DMS53 treated with DMSO at 0.1 percent for 48 hours (cell line): ENCODE results near the gene ZFC3H1.
A peak's percentile ranks its signal among the peaks of the same experiment; 100 is the strongest.

Experiments used
- DNase-seq: peaks from one replicate; lab custom pipeline; 2025; ENCODE audit not compliant: unreplicated experiment; lab: John Stamatoyannopoulos, UW

Gene ZFC3H1

GRCh38 chr12:71685312-71685906 lies 21.8 kb upstream of the ZFC3H1 start:
- DNase-seq = no peak

DNA sequence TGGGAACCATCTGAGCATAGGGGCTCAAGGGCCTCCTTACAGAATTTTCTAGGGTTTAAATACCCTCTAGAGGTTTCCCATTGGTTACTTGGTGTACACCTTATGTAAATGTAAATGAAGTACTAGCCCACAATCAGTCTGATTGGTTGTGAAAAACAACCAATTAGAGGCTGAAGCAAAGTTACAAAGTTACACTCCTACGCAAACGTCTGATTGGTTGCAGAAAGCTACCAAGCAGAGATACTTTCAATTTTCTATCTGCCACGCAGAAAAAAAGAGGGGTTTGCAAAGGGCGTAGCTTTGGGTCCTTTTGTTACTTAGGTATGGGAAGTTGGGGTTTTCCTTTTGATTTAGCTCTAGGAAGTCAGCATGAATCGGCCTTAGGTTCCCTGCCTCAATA lies 20.4 kb upstream of the ZFC3H1 start:
- DNase-seq = no peak

DNA sequence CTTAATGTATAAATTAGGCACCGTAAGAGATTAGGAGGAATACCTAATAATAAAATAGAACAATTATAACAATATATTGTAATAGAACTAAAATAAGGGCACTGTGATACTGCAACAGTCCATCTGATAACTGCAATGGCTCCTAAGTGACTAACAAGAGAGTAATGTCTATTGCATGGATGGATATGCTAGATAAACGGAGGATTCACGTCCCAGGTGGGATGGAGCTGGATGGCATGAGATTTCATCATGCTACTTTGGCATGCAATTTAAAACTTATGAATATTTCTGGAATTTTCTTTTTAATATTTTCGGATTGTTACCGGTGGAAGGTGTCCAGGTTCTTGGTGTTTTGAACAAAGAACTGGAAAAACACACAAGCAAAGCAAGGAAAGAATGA lies 20.0 kb upstream of the ZFC3H1 start:
- DNase-seq = no peak

GRCh38 chr12:71682466-71682865 lies 18.8 kb upstream of the ZFC3H1 start:
- peak; percentile 80 for DNase-seq

DNA sequence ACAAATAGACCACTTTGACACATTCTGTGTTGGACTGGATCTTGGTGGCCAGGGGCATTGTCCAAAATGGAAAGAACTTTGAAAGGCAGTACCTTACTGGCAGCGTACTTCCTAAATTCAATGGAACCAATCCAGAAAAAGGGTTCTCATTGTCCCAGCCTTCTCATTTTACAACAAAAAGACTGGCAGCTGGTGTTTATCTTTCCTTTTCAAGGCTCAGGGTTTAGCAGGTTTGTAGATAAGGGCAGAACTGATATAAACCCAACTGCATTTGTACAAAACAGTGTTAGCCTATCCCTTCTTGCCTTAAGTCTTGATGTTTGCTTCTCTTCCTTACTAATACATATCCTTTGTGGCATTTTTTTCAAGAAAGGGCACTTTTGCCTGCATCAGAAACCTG lies 8.2 kb upstream of the ZFC3H1 start:
- no peak for DNase-seq

DNA sequence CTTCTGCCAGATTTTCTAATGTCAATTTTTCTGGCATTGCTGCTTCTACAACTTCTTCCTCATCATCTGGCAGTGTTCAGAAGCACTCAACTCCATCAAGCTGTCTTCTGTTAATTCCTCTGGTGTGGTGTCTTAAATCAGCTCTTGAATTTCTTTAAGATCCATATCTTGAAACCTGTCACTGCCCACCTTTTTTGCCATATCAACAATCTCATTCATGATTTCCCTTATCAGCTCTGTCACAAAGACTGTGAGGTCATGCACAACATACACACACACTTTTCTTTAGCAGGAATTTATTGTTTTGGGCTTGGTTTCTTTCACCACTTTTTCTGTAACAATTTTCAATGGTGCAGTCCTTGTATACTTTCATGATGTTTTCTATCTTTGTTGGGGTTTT lies 7.7 kb upstream of the ZFC3H1 start:
- no peak for DNase-seq

DNA sequence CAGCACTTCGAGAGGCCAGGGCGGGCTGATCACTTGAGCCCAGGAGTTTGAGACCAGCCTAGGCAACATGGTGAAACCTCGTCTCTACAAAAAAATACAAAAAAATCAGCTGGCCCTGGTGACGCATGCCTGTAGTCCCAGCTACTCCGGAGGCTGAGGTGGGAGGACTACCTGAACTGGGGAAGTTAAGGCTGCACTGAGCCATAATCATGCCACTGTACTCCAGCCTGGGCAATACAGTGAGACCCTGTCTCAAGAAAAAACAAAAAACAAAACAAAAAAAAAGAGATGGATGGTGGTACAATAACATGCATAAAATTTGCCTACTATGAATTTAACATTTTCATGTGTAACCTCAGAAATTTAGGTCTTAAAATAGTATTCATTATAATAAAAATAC lies 2.6 kb upstream of the ZFC3H1 start:
- DNase-seq = no peak

DNA sequence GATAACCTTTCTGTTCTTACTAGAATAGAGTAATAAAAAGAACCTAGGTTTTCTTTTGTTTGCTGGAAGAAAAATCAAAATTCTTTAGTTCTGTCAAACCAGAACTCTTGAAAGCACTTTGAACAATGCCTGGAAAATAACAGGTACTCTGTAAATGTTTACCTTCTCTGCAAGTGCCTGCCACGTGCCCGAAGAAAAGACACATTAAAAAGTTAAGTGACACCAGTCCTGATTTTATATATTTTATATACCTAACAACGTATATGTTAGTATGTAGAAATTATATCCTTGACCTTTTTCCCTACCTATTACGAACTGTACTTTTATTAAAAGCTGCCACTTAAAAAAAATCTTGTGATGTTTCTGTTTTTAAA lies 1.4 kb upstream of the ZFC3H1 start:
- DNase-seq = no peak

- DNase-seq = no peak
Observed at GRCh38 chr12:71664411-71665089, 902 bp upstream of the ZFC3H1 start.

GRCh38 chr12:71662849-71663560 lies 643 bp downstream of the ZFC3H1 start:
- DNase-seq = peak; percentile 47

GRCh38 chr12:71661977-71662530 lies 1.6 kb downstream of the ZFC3H1 start:
- DNase-seq = no peak

GRCh38 chr12:71656740-71657139 lies 6.9 kb downstream of the ZFC3H1 start:
- DNase-seq = no peak

- DNase-seq = no peak
Observed at GRCh38 chr12:71655907-71656306, 7.7 kb downstream of the ZFC3H1 start.

DNA sequence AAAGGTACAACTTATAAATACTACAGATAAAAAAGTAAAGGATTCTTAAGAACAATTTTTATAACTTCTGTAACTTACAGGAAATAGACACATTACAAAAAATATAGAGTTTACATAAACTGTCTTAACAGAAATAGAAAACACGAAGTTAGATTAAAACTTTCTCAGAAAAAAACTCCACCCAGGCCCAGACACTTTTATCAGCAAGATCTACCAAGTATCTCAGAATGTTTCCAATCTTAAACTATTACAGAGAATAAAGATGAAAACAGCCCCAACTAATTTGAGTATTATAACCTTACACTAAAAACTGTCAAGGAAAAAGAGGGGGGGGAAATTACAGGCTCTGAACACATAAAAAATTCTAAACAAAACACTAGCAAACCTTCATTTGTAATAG lies 8.2 kb downstream of the ZFC3H1 start:
- DNase-seq = no peak

DNA sequence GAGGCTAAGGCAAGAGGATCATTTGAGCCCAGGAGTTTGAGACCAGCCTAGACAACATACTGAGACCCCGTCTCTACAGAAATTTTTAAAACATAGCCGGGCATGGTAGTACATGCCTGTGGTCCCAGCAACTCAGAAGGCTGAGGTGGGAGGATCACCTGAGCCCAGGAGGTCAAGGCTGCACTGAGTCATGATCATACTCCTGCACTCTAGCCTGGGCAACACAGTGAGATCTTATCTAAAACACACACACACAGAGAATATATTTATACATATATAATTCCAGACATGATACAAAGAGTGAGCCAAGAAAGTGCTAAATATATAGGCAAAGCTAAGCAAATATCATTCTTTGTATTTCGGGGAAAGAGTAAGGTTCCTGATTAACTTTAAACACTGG lies 9.4 kb downstream of the ZFC3H1 start:
- DNase-seq = no peak

DNA sequence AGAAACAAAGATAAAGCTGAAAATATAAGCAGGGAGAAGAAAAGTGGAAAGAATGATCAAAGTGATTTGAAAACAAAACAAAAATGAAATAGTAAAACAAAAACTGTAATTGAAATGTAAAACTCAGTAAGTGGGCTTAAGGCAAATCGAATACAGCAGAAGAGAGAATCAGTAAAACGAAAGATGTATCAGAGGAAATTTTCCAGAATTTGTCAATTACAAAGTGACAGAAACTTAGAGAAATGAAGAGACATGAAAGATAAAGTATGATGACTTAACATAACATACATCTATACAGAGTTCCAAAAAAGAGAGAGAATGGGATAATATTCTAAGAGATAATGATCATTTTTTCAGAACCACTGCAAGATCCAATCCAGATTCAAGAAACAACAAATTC lies 10.5 kb downstream of the ZFC3H1 start:
- DNase-seq = no peak

DNA sequence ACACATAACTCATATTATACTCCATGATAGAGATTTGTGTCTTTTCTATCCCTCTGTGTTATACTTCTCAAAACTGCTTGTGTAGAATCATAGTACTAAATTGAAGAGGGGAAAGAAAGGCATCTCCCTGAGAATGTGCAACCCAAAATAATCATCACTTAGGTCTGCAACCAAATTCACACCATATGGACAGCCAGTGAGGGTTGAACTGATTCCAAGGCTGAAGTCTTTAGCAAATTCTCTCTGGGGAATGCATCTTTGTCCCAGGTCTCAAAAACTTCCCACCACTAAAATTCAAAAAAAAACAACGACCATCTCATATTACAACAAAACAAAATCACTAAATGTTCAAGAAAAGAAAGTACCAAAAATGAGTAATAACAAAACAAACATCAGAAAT lies 11.0 kb downstream of the ZFC3H1 start:
- no peak for DNase-seq

- no peak for DNase-seq
Observed at GRCh38 chr12:71649401-71649800, 14.2 kb downstream of the ZFC3H1 start.

DNA sequence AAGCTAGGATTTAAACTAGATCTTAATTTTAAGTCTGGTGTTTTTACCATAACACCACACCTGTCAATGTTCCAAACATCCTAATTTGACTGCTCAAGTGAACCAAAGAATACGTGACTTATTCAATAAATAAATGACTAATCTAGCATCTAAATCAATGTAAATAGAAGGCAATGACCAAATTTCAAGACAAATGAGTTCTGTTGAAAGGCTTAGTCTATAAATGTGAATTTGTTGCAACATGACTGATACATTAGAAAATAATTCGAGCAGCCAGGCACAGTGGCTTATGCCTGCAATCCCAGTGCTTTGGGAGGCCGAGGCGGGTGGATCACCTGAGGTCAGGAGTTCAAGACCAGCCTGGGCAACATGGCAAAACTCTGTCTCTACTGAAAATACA lies 15.1 kb downstream of the ZFC3H1 start:
- no peak for DNase-seq

DNA sequence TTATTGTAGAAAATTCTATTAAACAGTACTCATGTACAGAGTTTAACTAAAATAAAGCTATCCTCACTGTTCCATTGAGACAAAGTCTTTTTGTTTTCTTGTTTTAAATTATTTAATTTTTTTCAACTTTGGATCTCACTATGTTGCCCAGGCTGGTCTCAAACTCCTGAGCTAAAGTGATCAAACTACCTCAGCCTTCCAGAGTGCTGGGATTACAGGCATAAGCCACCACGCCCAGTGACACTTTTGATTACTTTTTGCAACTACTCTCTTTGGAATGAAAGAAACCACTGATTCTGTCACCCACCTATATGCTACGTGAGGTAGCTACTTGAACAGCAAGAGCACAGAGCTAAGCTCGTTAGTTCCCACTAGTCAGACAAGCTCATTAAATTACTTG lies 17.1 kb downstream of the ZFC3H1 start:
- DNase-seq = no peak

- no peak for DNase-seq
Observed at GRCh38 chr12:71645268-71645667, 18.4 kb downstream of the ZFC3H1 start.

DNA sequence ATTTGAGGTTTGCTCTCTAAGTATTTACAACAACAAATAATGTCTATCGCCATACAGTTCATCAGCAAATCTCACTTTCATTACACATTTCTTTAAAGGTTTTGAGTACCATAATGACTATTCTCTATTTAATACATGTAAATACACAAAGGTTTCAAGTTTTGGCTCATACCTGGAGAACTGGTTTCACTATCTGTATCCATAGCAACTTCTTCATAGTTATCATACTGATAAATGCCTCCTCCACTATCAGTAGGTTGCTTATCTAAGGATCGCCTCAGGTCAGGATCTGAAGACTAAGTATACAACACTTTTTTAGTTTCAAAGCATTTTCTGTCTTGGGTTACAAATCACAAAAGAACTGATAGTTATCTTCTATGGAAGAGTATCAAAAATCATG lies 21.4 kb downstream of the ZFC3H1 start:
- DNase-seq = no peak
